Activated CD4-positive, alpha-beta T cell treated with anti-CD3 and anti-CD28 coated beads, Interleukin-2, Interleukin-4, amounts not matched to agents 100 ng/mL and 50 ng/mL, durations not matched to agents 16 hours and 8 hours (primary cell): ENCODE results near the gene DUOXA2.

ENCODE experiments used
- DNase-seq: peaks from one replicate; pipeline ENCODE4 v3.0.0-alpha.2; 2020; ENCODE audit warnings: low spot score

The DUOXA2 gene

GRCh38 chr15:45136378-45136764 is 22.2 kb downstream of the DUOXA2 start:
- no peak for DNase-seq

GRCh38 chr15:45137703-45138102 is 23.6 kb downstream of the DUOXA2 start:
- no peak for DNase-seq

GRCh38 chr15:45138814-45139765 is 25.0 kb downstream of the DUOXA2 start:
- DNase-seq: no peak

- DNase-seq: no peak
Observed at GRCh38 chr15:45139770-45140169, 25.6 kb downstream of the DUOXA2 start.

GRCh38 chr15:45140557-45141250 is 26.6 kb downstream of the DUOXA2 start:
- DNase-seq: no peak

- DNase-seq: no peak
Observed at GRCh38 chr15:45141386-45141785, 27.3 kb downstream of the DUOXA2 start.

- no peak for DNase-seq
Observed at GRCh38 chr15:45143056-45143455, 28.9 kb downstream of the DUOXA2 start.

GRCh38 chr15:45143946-45144345 is 29.8 kb downstream of the DUOXA2 start:
- no peak for DNase-seq

GRCh38 chr15:45144775-45145174 is 30.6 kb downstream of the DUOXA2 start:
- DNase-seq: no peak

GRCh38 chr15:45146405-45146804 is 32.3 kb downstream of the DUOXA2 start:
- DNase-seq: no peak

GRCh38 chr15:45147606-45148005 is 33.5 kb downstream of the DUOXA2 start:
- no peak for DNase-seq

GRCh38 chr15:45148076-45149059 is 34.2 kb downstream of the DUOXA2 start:
- no peak for DNase-seq

- no peak for DNase-seq
Observed at GRCh38 chr15:45149060-45149459, 34.9 kb downstream of the DUOXA2 start.

GRCh38 chr15:45150481-45150880 is 36.4 kb downstream of the DUOXA2 start:
- DNase-seq: no peak

GRCh38 chr15:45150997-45151396 is 36.9 kb downstream of the DUOXA2 start:
- DNase-seq: no peak

- no peak for DNase-seq
Observed at GRCh38 chr15:45151998-45152828, 38.1 kb downstream of the DUOXA2 start.

GRCh38 chr15:45155739-45156138 is 41.6 kb downstream of the DUOXA2 start:
- no peak for DNase-seq

- DNase-seq: peak; percentile 28
Observed at GRCh38 chr15:45156744-45157455, 42.8 kb downstream of the DUOXA2 start.

- DNase-seq: peak; percentile 28
Observed at GRCh38 chr15:45157974-45158373, 43.8 kb downstream of the DUOXA2 start.

GRCh38 chr15:45161666-45162065 is 47.5 kb downstream of the DUOXA2 start:
- no peak for DNase-seq
